ENCODE measurements around the gene PPIL3. TPM values are rescaled to one million over a fixed set of nuclear protein-coding genes. Genes with fewer than 3 reads are reported as not detected.

Gene PPIL3
- polyA plus RNA-seq, 1 donor (not counting 4 experiments of a cell fraction or from before 2014, with no cell fraction given): 84.0 TPM

GRCh38 chr2:200828104-200828503, 60.8 kb downstream of the PPIL3 start:
- H3K9me3 ChIP-seq (ENCODE audit: control insufficient read depth, low read depth, low read length): no peaks in the 10 kb centered on the region
- H3K27me3 ChIP-seq (ENCODE audit: control insufficient read depth, extremely low read depth, insufficient read depth, low read length): no peaks in the 10 kb centered on the region
- no peak overlapping the region for H2AFZ ChIP-seq (ENCODE audit: control insufficient read depth, low read length)
- H3K4me3 ChIP-seq (ENCODE audit: control insufficient read depth in 2 of 3, extremely low read depth in 1 of 3, insufficient read depth in 2 of 3, low read depth in 1 of 3, low read length in 3 of 3): no peak overlapping the region
- no peak overlapping the region for H3K9ac ChIP-seq (ENCODE audit: control insufficient read depth, extremely low read depth, insufficient read depth, low read length)
- no peaks in the 10 kb centered on the region for H3K36me3 ChIP-seq (ENCODE audit: control insufficient read depth in 2 of 2, extremely low read depth in 1 of 2, insufficient read depth in 2 of 2, low read length in 2 of 2)
- no peaks in the 10 kb centered on the region for H3K4me1 ChIP-seq (ENCODE audit: control insufficient read depth, extremely low read depth, insufficient read depth, low read length)
- H3K79me2 ChIP-seq (ENCODE audit: control insufficient read depth, insufficient read depth, low read length): no peaks in the 10 kb centered on the region
- no peaks in the 10 kb centered on the region for H4K20me1 ChIP-seq (ENCODE audit: control insufficient read depth, extremely low read depth, insufficient read depth, low read length)
- no peak overlapping the region for H3K27ac ChIP-seq (ENCODE audit: control insufficient read depth, insufficient read depth, low read length)
- dilution Hi-C loops (cut with MboI; ENCODE audit: extremely low pct_ligation_motif_present, low sequenced_read_pairs): no loop called here
- DNase-seq (ENCODE audit: low read depth, low spot score): no peak
- no peak for TF ChIP-seq EZH2 (IDR thresholded peaks at IDR 0.05; ENCODE audit: low read length)
- no peak overlapping the region for H3K4me2 ChIP-seq (ENCODE audit: control insufficient read depth, extremely low read depth, insufficient read depth, low read depth, low read length)
- FAIRE-seq: no peak
- no peaks in the 10 kb centered on the region for H3K9me1 ChIP-seq (ENCODE audit: control insufficient read depth, extremely low read depth, insufficient read depth, low read length)

GRCh38 chr2:200821686-200822245, 67.1 kb downstream of the PPIL3 start:
- Histone ChIP-seq H3K27me3 (ENCODE audit: control insufficient read depth, extremely low read depth, insufficient read depth, low read length) (no peaks in the 10 kb centered on the region), H3K4me2 (ENCODE audit: control insufficient read depth, extremely low read depth, insufficient read depth, low read depth, low read length) (no peak overlapping the region), H3K9me3 (ENCODE audit: control insufficient read depth, low read depth, low read length) (no peaks in the 10 kb centered on the region), H2AFZ (ENCODE audit: control insufficient read depth, low read length) (no peak overlapping the region), H3K79me2 (ENCODE audit: control insufficient read depth, insufficient read depth, low read length) (peaks cover 11% of the 10 kb centered on the region), H3K36me3 (ENCODE audit: control insufficient read depth in 2 of 2, extremely low read depth in 1 of 2, insufficient read depth in 2 of 2, low read length in 2 of 2) (peaks cover 19 to 34% of the 10 kb centered on the region in 2 experiments), H4K20me1 (ENCODE audit: control insufficient read depth, extremely low read depth, insufficient read depth, low read length) (no peaks in the 10 kb centered on the region), H3K9me1 (ENCODE audit: control insufficient read depth, extremely low read depth, insufficient read depth, low read length) (no peaks in the 10 kb centered on the region), H3K9ac (ENCODE audit: control insufficient read depth, extremely low read depth, insufficient read depth, low read length) (no peak overlapping the region), H3K4me1 (ENCODE audit: control insufficient read depth, extremely low read depth, insufficient read depth, low read length) (no peaks in the 10 kb centered on the region), H3K4me3 (ENCODE audit: control insufficient read depth in 2 of 3, extremely low read depth in 1 of 3, insufficient read depth in 2 of 3, low read depth in 1 of 3, low read length in 3 of 3) (no peak overlapping the region), H3K27ac (ENCODE audit: control insufficient read depth, insufficient read depth, low read length) (no peak overlapping the region)
- TF ChIP-seq, protein P1, sequence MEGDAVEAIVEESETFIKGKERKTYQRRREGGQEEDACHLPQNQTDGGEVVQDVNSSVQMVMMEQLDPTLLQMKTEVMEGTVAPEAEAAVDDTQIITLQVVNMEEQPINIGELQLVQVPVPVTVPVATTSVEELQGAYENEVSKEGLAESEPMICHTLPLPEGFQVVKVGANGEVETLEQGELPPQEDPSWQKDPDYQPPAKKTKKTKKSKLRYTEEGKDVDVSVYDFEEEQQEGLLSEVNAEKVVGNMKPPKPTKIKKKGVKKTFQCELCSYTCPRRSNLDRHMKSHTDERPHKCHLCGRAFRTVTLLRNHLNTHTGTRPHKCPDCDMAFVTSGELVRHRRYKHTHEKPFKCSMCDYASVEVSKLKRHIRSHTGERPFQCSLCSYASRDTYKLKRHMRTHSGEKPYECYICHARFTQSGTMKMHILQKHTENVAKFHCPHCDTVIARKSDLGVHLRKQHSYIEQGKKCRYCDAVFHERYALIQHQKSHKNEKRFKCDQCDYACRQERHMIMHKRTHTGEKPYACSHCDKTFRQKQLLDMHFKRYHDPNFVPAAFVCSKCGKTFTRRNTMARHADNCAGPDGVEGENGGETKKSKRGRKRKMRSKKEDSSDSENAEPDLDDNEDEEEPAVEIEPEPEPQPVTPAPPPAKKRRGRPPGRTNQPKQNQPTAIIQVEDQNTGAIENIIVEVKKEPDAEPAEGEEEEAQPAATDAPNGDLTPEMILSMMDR (optimal IDR thresholded peaks at IDR 0.05 in 1 of 3, IDR thresholded peaks at IDR 0.05 in 1 of 3, conservative IDR thresholded peaks at IDR 0.05 in 1 of 3; ENCODE audit: extremely low read depth in 1 of 3, insufficient read depth in 2 of 3, low read length in 3 of 3): no peak
- no peak for TF ChIP-seq EZH2 (IDR thresholded peaks at IDR 0.05; ENCODE audit: low read length)
- no peak for FAIRE-seq
- no peak for DNase-seq (ENCODE audit: low read depth, low spot score)
- dilution Hi-C loops (cut with MboI; ENCODE audit: extremely low pct_ligation_motif_present, low sequenced_read_pairs): no loop called here

Small RNA genes within 50 kb of the gene (small RNA-seq; reads per million reads assigned to genes)
- gene RF00019 (ENCODE audit: insufficient read length in 3 of 3, low read depth in 3 of 3, low replicate concordance in 1 of 3) (0 reads per million in 3 experiments), gene RNA5SP115 (ENCODE audit: insufficient read length in 3 of 3, low read depth in 3 of 3, low replicate concordance in 1 of 3) (0 to 0.25 (median 0) reads per million in 3 experiments), gene RNU6-312P (ENCODE audit: insufficient read length in 3 of 3, low read depth in 3 of 3, low replicate concordance in 1 of 3) (0 reads per million in 3 experiments), gene RNU6-31P (ENCODE audit: insufficient read length in 3 of 3, low read depth in 3 of 3, low replicate concordance in 1 of 3) (0 reads per million in 3 experiments), gene RNU6-762P (ENCODE audit: insufficient read length in 3 of 3, low read depth in 3 of 3, low replicate concordance in 1 of 3) (0 reads per million in 3 experiments)

Other genes starting within 250 kb of the PPIL3 start
- gene BZW1, start 77.2 kb downstream of the PPIL3 start, polyA plus RNA-seq: 297 to 402 TPM (median 326 TPM) in 3 replicates
- gene CLK1, start 24.4 kb downstream of the PPIL3 start, polyA plus RNA-seq: 40.2 to 70.4 TPM (median 48.0 TPM) in 3 replicates
- 44.8 to 67.1 TPM (median 49.8 TPM) in 3 replicates for gene NIF3L1, start 294 bp upstream of the PPIL3 start, polyA plus RNA-seq
- gene ORC2, start 74.6 kb upstream of the PPIL3 start, polyA plus RNA-seq: 6.3 to 13.5 TPM (median 9.0 TPM) in 3 replicates
- gene HYCC2, start 182.6 kb upstream of the PPIL3 start, polyA plus RNA-seq: 4.0 to 8.0 TPM (median 7.4 TPM) in 3 replicates
- gene NDUFB3, start 182.9 kb upstream of the PPIL3 start, polyA plus RNA-seq: 108 to 220 TPM (median 122 TPM) in 3 replicates
- gene CFLAR, start 227.1 kb upstream of the PPIL3 start, polyA plus RNA-seq: 34.2 to 49.0 TPM (median 37.3 TPM) in 3 replicates